GM23338 (cell line): ENCODE results near the gene MDH1B. TPM values are rescaled to one million over a fixed set of nuclear protein-coding genes. Genes with fewer than 3 reads are reported as not detected.

ENCODE experiments used
- ATAC-seq: fragments of 200-7000 bp; cut with Tn5 transposase; 3 replicates; pipeline ENCODE4 v1.9.1; 2020
- DNase-seq: peaks from one replicate; pipeline ENCODE4 v3.0.0-alpha.2; 2015; ENCODE audit warnings: low spot score
- H2AFZ ChIP-seq: fragments of 200-600 bp; sonication (generic); 2 replicates; pipeline ENCODE4 v1.8.0; 2016; ENCODE audit warnings: antibody characterized with exemption, mild to moderate bottlenecking, moderate library complexity
- H3F3A ChIP-seq: fragments of 200-600 bp; sonication (generic); replicated peaks from 2 replicates; pipeline ENCODE4 v1.8.0; 2017; ENCODE audit warnings: antibody characterized with exemption, mixed run types, low read depth
- H3K27ac ChIP-seq: fragments of 200-600 bp; sonication (generic); 2 replicates; pipeline ENCODE4 v1.6.1; 2016; ENCODE audit warnings: low read depth
- H3K27me3 ChIP-seq: fragments of 200-600 bp; sonication (generic); 2 replicates; pipeline ENCODE4 v1.8.0; 2016; ENCODE audit warnings: mild to moderate bottlenecking, mixed run types, moderate library complexity; ENCODE audit not compliant: insufficient read depth
- H3K36me3 ChIP-seq: fragments of 200-600 bp; sonication (generic); 2 replicates; pipeline ENCODE4 v1.8.0; 2016; ENCODE audit warnings: mild to moderate bottlenecking; ENCODE audit not compliant: insufficient read depth
- H3K4me1 ChIP-seq: fragments of 200-600 bp; sonication (generic); 2 replicates; pipeline ENCODE4 v1.8.0; 2016; ENCODE audit warnings: mild to moderate bottlenecking, moderate library complexity; ENCODE audit not compliant: insufficient read depth
- H3K4me2 ChIP-seq: fragments of 200-600 bp; sonication (generic); 2 replicates; pipeline ENCODE4 v1.7.1; 2017; ENCODE audit warnings: mixed run types
- H3K4me3 ChIP-seq: fragments of 200-600 bp; sonication (generic); 2 replicates; pipeline ENCODE4 v1.6.1; 2016; ENCODE audit warnings: mixed run types
- H3K79me2 ChIP-seq: fragments of 200-600 bp; sonication (generic); replicated peaks from 2 replicates; pipeline ENCODE4 v1.8.0; 2017; ENCODE audit warnings: mild to moderate bottlenecking; ENCODE audit not compliant: insufficient read depth
- H3K9me2 ChIP-seq: fragments of 200-600 bp; sonication (generic); 2 replicates; pipeline ENCODE4 v1.8.0; 2017; ENCODE audit not compliant: insufficient read depth
- H4K20me1 ChIP-seq: fragments of 200-600 bp; sonication (generic); replicated peaks from 2 replicates; pipeline ENCODE4 v1.8.0; 2017; ENCODE audit warnings: mild to moderate bottlenecking; ENCODE audit not compliant: insufficient read depth
- H3K27ac Mint-ChIP-seq: 2 replicates; pipeline ENCODE4 v1.8.0; 2020; ENCODE audit warnings: inconsistent platforms, mild to moderate bottlenecking, moderate library complexity, mixed read lengths
- H3K27me3 Mint-ChIP-seq: 3 replicates; pipeline ENCODE4 v1.8.0; 2022; ENCODE audit warnings: low read depth, mild to moderate bottlenecking, moderate library complexity, mixed read lengths, inconsistent platforms; ENCODE audit not compliant: insufficient read depth, poor library complexity
- H3K36me3 Mint-ChIP-seq: 3 replicates; pipeline ENCODE4 v1.8.0; 2021; ENCODE audit warnings: low read depth, mild to moderate bottlenecking, inconsistent platforms, moderate library complexity, mixed read lengths
- H3K4me1 Mint-ChIP-seq: 3 replicates; pipeline ENCODE4 v1.8.0; 2020; ENCODE audit warnings: mild to moderate bottlenecking, inconsistent platforms, mixed read lengths
- H3K4me3 Mint-ChIP-seq: 3 replicates; pipeline ENCODE4 v1.8.0; 2021; ENCODE audit warnings: moderate library complexity, mild to moderate bottlenecking, inconsistent platforms, mixed read lengths
- H3K9me3 Mint-ChIP-seq: 3 replicates; pipeline ENCODE4 v1.8.0; 2020; ENCODE audit warnings: moderate library complexity, mild to moderate bottlenecking, inconsistent platforms, mixed read lengths
- CREB1 ChIP-seq: fragments of 250-450 bp; sonication (Bioruptor Pico); IDR thresholded peaks from 2 replicates; pipeline ENCODE4 v1.5.0; 2020; ENCODE audit warnings: low read depth, mild to moderate bottlenecking, moderate library complexity
- EZH2 ChIP-seq: fragments of 200-600 bp; sonication (generic); IDR thresholded peaks from one replicate; pipeline ENCODE4 v1.8.0; 2017; ENCODE audit warnings: antibody characterized with exemption, mild to moderate bottlenecking, low read depth; ENCODE audit not compliant: unreplicated experiment
- EZH2phosphoT487 ChIP-seq: fragments of 200-600 bp; sonication (generic); IDR thresholded peaks from one replicate; pipeline ENCODE4 v1.8.1; 2018; ENCODE audit warnings: antibody characterized with exemption; ENCODE audit not compliant: unreplicated experiment
- JUNB ChIP-seq: IDR thresholded peaks from one replicate; pipeline ENCODE4 v1.6.1; 2016; ENCODE audit warnings: antibody characterized with exemption; ENCODE audit not compliant: unreplicated experiment
- NANOG ChIP-seq: IDR thresholded peaks from 2 replicates; pipeline ENCODE4 v1.6.1; 2016; ENCODE audit warnings: antibody characterized with exemption, borderline replicate concordance
- POLR2AphosphoS5 ChIP-seq: IDR thresholded peaks from 2 replicates; pipeline ENCODE4 v1.6.1; 2016; ENCODE audit warnings: antibody characterized with exemption, low read depth
- STAT1 ChIP-seq: IDR thresholded peaks from one replicate; pipeline ENCODE4 v1.6.1; 2016; ENCODE audit warnings: antibody characterized with exemption; ENCODE audit not compliant: unreplicated experiment
- ZNF114 ChIP-seq: fragments of 250-450 bp; sonication (Bioruptor Pico); IDR thresholded peaks from 2 replicates; pipeline ENCODE4 v1.5.0; 2020; ENCODE audit warnings: mild to moderate bottlenecking, moderate library complexity
- ZNF331 ChIP-seq: fragments of 250-450 bp; sonication (Bioruptor Pico); IDR thresholded peaks from 2 replicates; pipeline ENCODE4 v1.5.0; 2020; ENCODE audit warnings: low read depth, mild to moderate bottlenecking, moderate library complexity
- long read RNA-seq: library from polyadenylated mRNA; unstranded; transcript quantifications from one replicate; pipeline ENCODE4 v2.0.0, GENCODE V29; 2020; ENCODE audit not compliant: unreplicated experiment
- polyA plus RNA-seq: library from polyadenylated mRNA; unstranded; fragments of >200 nt; fragmentation: Nextera tagmentation; extraction: Ambion mirVana; gene quantifications from 2 replicates; pipeline ENCODE4 v1.2.1, GENCODE V29; 2016
- total RNA-seq: library from RNA; depleted of rRNA; stranded (reverse); fragments of >200 nt; shearing (Covaris generic); gene quantifications from 2 replicates; pipeline ENCODE4 v1.2.3, GENCODE V29; 2014; rRNA removed
- TF ChIP-seq, protein P1 (sequence below): IDR thresholded peaks from one replicate; pipeline ENCODE4 v1.6.1; 2018; ENCODE audit warnings: antibody characterized with exemption; ENCODE audit not compliant: unreplicated experiment
- TF ChIP-seq, protein P2 (sequence below), 2 experiments: fragments of 200-600 bp in 1 of 2; sonication (generic) in 1 of 2; conservative IDR thresholded peaks; 2 replicates each; pipeline versions ENCODE4 v1.5.1 to v1.6.1; 2016 to 2017; ENCODE audit warnings: antibody characterized with exemption in 2 of 2, low read depth in 2 of 2, mild to moderate bottlenecking in 2 of 2, moderate library complexity in 1 of 2
- TF ChIP-seq, protein P3 (sequence below): IDR thresholded peaks from 2 replicates; pipeline ENCODE4 v1.6.1; 2016; ENCODE audit warnings: antibody characterized with exemption
- TF ChIP-seq, protein P4 (sequence below): fragments of 250-450 bp; sonication (Bioruptor Pico); IDR thresholded peaks from 2 replicates; pipeline ENCODE4 v1.5.0; 2020; ENCODE audit warnings: mild to moderate bottlenecking, moderate library complexity

MDH1B gene
- total RNA-seq, result 0.89 and 1.7 TPM in 2 replicates
- polyA plus RNA-seq, result 1.5 and 1.8 TPM in 2 replicates
- long read RNA-seq, partial matches to known transcripts, result 3 of 4 reads
- long read RNA-seq, other reads (novel, unspliced or antisense), result 0 of 4 reads

DNA sequence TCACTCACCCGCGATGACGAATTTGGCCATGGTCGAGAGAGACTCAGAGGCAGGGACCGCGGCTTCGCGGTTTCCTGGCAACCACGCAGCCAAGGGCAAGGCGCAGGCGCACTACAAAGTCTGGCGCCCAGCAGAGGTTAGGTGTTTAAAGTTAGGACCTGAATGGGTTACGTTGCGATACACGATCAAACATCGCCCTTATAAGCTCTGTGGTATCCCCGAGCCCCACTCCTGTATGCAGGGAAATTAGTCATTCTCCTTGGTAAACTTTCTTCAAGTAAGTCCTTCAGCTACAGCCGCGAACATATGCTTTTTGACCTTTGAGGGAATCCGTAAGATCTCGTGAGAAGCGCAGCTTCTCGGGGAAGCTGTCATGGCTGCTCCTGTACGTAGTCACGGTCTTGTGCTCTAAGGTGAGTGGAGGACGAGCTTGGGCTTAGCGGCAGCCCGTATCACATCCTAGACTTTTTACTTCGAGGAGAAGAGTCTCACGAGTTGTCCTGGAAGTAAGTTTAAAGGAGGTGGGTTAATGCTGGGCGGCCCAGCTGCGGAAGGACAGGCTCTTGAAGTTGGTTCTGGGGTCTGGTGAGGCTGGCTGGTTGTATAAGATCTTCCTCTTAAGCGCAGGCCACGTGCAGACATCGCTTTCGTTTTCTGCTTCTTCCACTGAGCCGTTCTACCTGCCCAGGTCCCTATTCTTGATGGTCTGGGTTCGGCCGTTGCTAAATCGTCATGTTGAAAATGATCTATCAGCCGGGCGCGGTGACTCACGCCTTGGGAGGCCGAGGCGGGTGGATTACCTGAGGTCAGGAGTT is at the start of gene MDH1B, which contains the start of gene FASTKD2:
TSS of gene MDH1B (minus strand) at position 87 of the 815 bp plus-strand sequence. CDS start at position 30, 57 bp downstream.
TSS of gene FASTKD2 (plus strand) at position 365 of the 815 bp plus-strand sequence. CDS start 1,088 bp downstream, outside the sequence.
- Histone ChIP-seq H4K20me1 (no peaks in the 10 kb centered on the region; the same call in 1 of the 2 replicates), H3K27ac (peak within 1 kb of the TSS; percentile 62), H3K79me2 (peaks cover 37% of the 10 kb centered on the region), H3K36me3 (no peaks in the 10 kb centered on the region), H3K9me2 (no peaks in the 10 kb centered on the region), H2AFZ (peak within 1 kb of the TSS; percentile 100), H3K4me3 (peak within 1 kb of the TSS; percentile 82), H3F3A (no peaks in the 10 kb centered on the region), H3K27me3 (no peaks in the 10 kb centered on the region), H3K4me2 (peak within 1 kb of the TSS; percentile 95), H3K4me1 (peaks cover 13% of the 10 kb centered on the region)
- H3K36me3 Mint-ChIP-seq, result peaks cover 25% of the 10 kb centered on the region
- H3K27me3 Mint-ChIP-seq, result peaks cover 7% of the 10 kb centered on the region
- H3K4me1 Mint-ChIP-seq, result peaks cover 17% of the 10 kb centered on the region
- peak within 1 kb of the TSS; percentile 99 for H3K27ac Mint-ChIP-seq
- TF ChIP-seq, protein P1, sequence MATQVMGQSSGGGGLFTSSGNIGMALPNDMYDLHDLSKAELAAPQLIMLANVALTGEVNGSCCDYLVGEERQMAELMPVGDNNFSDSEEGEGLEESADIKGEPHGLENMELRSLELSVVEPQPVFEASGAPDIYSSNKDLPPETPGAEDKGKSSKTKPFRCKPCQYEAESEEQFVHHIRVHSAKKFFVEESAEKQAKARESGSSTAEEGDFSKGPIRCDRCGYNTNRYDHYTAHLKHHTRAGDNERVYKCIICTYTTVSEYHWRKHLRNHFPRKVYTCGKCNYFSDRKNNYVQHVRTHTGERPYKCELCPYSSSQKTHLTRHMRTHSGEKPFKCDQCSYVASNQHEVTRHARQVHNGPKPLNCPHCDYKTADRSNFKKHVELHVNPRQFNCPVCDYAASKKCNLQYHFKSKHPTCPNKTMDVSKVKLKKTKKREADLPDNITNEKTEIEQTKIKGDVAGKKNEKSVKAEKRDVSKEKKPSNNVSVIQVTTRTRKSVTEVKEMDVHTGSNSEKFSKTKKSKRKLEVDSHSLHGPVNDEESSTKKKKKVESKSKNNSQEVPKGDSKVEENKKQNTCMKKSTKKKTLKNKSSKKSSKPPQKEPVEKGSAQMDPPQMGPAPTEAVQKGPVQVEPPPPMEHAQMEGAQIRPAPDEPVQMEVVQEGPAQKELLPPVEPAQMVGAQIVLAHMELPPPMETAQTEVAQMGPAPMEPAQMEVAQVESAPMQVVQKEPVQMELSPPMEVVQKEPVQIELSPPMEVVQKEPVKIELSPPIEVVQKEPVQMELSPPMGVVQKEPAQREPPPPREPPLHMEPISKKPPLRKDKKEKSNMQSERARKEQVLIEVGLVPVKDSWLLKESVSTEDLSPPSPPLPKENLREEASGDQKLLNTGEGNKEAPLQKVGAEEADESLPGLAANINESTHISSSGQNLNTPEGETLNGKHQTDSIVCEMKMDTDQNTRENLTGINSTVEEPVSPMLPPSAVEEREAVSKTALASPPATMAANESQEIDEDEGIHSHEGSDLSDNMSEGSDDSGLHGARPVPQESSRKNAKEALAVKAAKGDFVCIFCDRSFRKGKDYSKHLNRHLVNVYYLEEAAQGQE, result peak; percentile 19
- TF ChIP-seq STAT1 (no peak), NANOG (no peak), ZNF114 (CRISPR knock-in tag) (no peak), EZH2phosphoT487 (no peak), POLR2AphosphoS5 (peak; percentile 86), CREB1 (CRISPR knock-in tag) (no peak), EZH2 (no peak), ZNF331 (CRISPR knock-in tag) (no peak), JUNB (no peak)
- TF ChIP-seq, protein P2, sequence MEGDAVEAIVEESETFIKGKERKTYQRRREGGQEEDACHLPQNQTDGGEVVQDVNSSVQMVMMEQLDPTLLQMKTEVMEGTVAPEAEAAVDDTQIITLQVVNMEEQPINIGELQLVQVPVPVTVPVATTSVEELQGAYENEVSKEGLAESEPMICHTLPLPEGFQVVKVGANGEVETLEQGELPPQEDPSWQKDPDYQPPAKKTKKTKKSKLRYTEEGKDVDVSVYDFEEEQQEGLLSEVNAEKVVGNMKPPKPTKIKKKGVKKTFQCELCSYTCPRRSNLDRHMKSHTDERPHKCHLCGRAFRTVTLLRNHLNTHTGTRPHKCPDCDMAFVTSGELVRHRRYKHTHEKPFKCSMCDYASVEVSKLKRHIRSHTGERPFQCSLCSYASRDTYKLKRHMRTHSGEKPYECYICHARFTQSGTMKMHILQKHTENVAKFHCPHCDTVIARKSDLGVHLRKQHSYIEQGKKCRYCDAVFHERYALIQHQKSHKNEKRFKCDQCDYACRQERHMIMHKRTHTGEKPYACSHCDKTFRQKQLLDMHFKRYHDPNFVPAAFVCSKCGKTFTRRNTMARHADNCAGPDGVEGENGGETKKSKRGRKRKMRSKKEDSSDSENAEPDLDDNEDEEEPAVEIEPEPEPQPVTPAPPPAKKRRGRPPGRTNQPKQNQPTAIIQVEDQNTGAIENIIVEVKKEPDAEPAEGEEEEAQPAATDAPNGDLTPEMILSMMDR (conservative IDR thresholded peaks at IDR 0.05; ENCODE audit: low read depth in 2 of 2), result no peak
- TF ChIP-seq, protein P3, sequence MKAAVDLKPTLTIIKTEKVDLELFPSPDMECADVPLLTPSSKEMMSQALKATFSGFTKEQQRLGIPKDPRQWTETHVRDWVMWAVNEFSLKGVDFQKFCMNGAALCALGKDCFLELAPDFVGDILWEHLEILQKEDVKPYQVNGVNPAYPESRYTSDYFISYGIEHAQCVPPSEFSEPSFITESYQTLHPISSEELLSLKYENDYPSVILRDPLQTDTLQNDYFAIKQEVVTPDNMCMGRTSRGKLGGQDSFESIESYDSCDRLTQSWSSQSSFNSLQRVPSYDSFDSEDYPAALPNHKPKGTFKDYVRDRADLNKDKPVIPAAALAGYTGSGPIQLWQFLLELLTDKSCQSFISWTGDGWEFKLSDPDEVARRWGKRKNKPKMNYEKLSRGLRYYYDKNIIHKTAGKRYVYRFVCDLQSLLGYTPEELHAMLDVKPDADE, result peak; percentile 59
- TF ChIP-seq, protein P4, sequence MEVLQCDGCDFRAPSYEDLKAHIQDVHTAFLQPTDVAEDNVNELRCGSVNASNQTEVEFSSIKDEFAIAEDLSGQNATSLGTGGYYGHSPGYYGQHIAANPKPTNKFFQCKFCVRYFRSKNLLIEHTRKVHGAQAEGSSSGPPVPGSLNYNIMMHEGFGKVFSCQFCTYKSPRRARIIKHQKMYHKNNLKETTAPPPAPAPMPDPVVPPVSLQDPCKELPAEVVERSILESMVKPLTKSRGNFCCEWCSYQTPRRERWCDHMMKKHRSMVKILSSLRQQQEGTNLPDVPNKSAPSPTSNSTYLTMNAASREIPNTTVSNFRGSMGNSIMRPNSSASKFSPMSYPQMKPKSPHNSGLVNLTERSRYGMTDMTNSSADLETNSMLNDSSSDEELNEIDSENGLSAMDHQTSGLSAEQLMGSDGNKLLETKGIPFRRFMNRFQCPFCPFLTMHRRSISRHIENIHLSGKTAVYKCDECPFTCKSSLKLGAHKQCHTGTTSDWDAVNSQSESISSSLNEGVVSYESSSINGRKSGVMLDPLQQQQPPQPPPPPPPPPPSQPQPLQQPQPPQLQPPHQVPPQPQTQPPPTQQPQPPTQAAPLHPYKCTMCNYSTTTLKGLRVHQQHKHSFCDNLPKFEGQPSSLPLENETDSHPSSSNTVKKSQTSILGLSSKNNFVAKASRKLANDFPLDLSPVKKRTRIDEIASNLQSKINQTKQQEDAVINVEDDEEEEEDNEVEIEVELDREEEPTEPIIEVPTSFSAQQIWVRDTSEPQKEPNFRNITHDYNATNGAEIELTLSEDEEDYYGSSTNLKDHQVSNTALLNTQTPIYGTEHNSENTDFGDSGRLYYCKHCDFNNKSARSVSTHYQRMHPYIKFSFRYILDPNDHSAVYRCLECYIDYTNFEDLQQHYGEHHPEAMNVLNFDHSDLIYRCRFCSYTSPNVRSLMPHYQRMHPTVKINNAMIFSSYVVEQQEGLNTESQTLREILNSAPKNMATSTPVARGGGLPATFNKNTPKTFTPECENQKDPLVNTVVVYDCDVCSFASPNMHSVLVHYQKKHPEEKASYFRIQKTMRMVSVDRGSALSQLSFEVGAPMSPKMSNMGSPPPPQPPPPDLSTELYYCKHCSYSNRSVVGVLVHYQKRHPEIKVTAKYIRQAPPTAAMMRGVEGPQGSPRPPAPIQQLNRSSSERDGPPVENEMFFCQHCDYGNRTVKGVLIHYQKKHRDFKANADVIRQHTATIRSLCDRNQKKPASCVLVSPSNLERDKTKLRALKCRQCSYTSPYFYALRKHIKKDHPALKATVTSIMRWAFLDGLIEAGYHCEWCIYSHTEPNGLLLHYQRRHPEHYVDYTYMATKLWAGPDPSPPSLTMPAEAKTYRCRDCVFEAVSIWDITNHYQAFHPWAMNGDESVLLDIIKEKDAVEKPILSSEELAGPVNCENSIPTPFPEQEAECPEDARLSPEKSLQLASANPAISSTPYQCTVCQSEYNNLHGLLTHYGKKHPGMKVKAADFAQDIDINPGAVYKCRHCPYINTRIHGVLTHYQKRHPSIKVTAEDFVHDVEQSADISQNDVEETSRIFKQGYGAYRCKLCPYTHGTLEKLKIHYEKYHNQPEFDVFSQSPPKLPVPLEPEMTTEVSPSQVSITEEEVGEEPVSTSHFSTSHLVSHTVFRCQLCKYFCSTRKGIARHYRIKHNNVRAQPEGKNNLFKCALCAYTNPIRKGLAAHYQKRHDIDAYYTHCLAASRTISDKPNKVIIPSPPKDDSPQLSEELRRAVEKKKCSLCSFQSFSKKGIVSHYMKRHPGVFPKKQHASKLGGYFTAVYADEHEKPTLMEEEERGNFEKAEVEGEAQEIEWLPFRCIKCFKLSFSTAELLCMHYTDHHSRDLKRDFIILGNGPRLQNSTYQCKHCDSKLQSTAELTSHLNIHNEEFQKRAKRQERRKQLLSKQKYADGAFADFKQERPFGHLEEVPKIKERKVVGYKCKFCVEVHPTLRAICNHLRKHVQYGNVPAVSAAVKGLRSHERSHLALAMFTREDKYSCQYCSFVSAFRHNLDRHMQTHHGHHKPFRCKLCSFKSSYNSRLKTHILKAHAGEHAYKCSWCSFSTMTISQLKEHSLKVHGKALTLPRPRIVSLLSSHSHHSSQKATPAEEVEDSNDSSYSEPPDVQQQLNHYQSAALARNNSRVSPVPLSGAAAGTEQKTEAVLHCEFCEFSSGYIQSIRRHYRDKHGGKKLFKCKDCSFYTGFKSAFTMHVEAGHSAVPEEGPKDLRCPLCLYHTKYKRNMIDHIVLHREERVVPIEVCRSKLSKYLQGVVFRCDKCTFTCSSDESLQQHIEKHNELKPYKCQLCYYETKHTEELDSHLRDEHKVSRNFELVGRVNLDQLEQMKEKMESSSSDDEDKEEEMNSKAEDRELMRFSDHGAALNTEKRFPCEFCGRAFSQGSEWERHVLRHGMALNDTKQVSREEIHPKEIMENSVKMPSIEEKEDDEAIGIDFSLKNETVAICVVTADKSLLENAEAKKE (CRISPR knock-in tag), result no peak
- peak; percentile 96 for ATAC-seq
- no peaks in the 10 kb centered on the region for H3K9me3 Mint-ChIP-seq
- DNase-seq, result peak; percentile 93
- peak within 1 kb of the TSS; percentile 98; the same call in 2 of the 3 replicates for H3K4me3 Mint-ChIP-seq
